Right lung (tissue), 10 donors: ENCODE data around the gene VPS33A. TPM values are rescaled to one million over a fixed set of nuclear protein-coding genes. Genes with fewer than 3 reads are reported as not detected.

Experiments used
- DNase-seq, 2 donors: peaks; one replicate each; pipeline ENCODE4 v3.0.0-alpha.2; 2013
- long read RNA-seq, 8 donors: transcript quantifications; one replicate each; lab custom pipeline, GENCODE V29; 2026
- polyA plus RNA-seq, 5 donors: library from polyadenylated mRNA; unstranded; fragments of 120-200 nt; gene quantifications; one replicate each; pipeline versions ENCODE4 v1.2.1 to v1.2.3, GENCODE V29; 2013; ENCODE audit warnings: inconsistent platforms in 1 of 5, low replicate concordance in 1 of 5; ENCODE audit not compliant: insufficient read length in 5 of 5, insufficient read depth in 1 of 5

The VPS33A gene
- polyA plus RNA-seq, result 10 to 100 TPM in 4 of 5 donors, 1 to 10 TPM in 1; 9.9 to 17.8 (median 15.3) TPM
- long read RNA-seq, donor 1, full-length matches to known transcripts, result 3 of 3 reads
- long read RNA-seq, donor 1, partial matches to known transcripts, result 0 of 3 reads
- long read RNA-seq, donor 1, other reads (novel, unspliced or antisense), result 0 of 3 reads
- long read RNA-seq, donor 2, full-length matches to known transcripts, result 4 of 4 reads
- long read RNA-seq, donor 2, partial matches to known transcripts, result 0 of 4 reads
- long read RNA-seq, donor 2, other reads (novel, unspliced or antisense), result 0 of 4 reads
- long read RNA-seq, donor 3, full-length matches to known transcripts, result 3 of 3 reads
- long read RNA-seq, donor 3, partial matches to known transcripts, result 0 of 3 reads
- long read RNA-seq, donor 3, other reads (novel, unspliced or antisense), result 0 of 3 reads
- long read RNA-seq, donor 4, full-length matches to known transcripts, result 3 of 3 reads
- long read RNA-seq, donor 4, partial matches to known transcripts, result 0 of 3 reads
- long read RNA-seq, donor 4, other reads (novel, unspliced or antisense), result 0 of 3 reads
- long read RNA-seq, donor 5, full-length matches to known transcripts, result 2 of 8 reads
- long read RNA-seq, donor 5, partial matches to known transcripts, result 6 of 8 reads
- long read RNA-seq, donor 5, other reads (novel, unspliced or antisense), result 0 of 8 reads
- long read RNA-seq, donor 6, full-length matches to known transcripts, result 7 of 7 reads
- long read RNA-seq, donor 6, partial matches to known transcripts, result 0 of 7 reads
- long read RNA-seq, donor 6, other reads (novel, unspliced or antisense), result 0 of 7 reads
- long read RNA-seq, donor 7, full-length matches to known transcripts, result 5 of 5 reads
- long read RNA-seq, donor 7, partial matches to known transcripts, result 0 of 5 reads
- long read RNA-seq, donor 7, other reads (novel, unspliced or antisense), result 0 of 5 reads
- long read RNA-seq, donor 8, partial matches to known transcripts, result 0 of 1 reads
- long read RNA-seq, donor 8, other reads (novel, unspliced or antisense), result 0 of 1 reads

- peak; percentile 98 for DNase-seq
Observed at GRCh38 chr12:122266230-122266901, at the start of gene VPS33A. Gene VPS33A, minus strand, starts transcription at chr12:122266494. Its CDS starts 86 bp downstream, at chr12:122266408.

- DNase-seq, result no peak
Observed at GRCh38 chr12:122312926-122313325, 46.6 kb upstream of the VPS33A start.

GRCh38 chr12:122311696-122312095 lies 45.4 kb upstream of the VPS33A start:
- no peak for DNase-seq

GRCh38 chr12:122310626-122311333 lies 44.5 kb upstream of the VPS33A start:
- DNase-seq, result no peak

- DNase-seq, result no peak
Observed at GRCh38 chr12:122309564-122310121, 43.3 kb upstream of the VPS33A start.

GRCh38 chr12:122308811-122309210 lies 42.5 kb upstream of the VPS33A start:
- DNase-seq, result no peak

GRCh38 chr12:122306407-122306806 lies 40.1 kb upstream of the VPS33A start:
- DNase-seq, result no peak

- DNase-seq, result no peak
Observed at GRCh38 chr12:122304924-122305323, 38.6 kb upstream of the VPS33A start.

GRCh38 chr12:122303068-122303467 lies 36.8 kb upstream of the VPS33A start:
- DNase-seq, result no peak

GRCh38 chr12:122298071-122298748 lies 31.9 kb upstream of the VPS33A start:
- DNase-seq, result no peak

- no peak for DNase-seq
Observed at GRCh38 chr12:122297494-122297893, 31.2 kb upstream of the VPS33A start.

- no peak for DNase-seq
Observed at GRCh38 chr12:122295877-122296276, 29.6 kb upstream of the VPS33A start.

GRCh38 chr12:122293081-122293480 lies 26.8 kb upstream of the VPS33A start:
- no peak for DNase-seq

- no peak for DNase-seq
Observed at GRCh38 chr12:122291431-122291830, 25.1 kb upstream of the VPS33A start.

GRCh38 chr12:122283680-122284079 lies 17.4 kb upstream of the VPS33A start:
- no peak for DNase-seq

- DNase-seq, result no peak
Observed at GRCh38 chr12:122282061-122282460, 15.8 kb upstream of the VPS33A start.

GRCh38 chr12:122276242-122276641 lies 9.9 kb upstream of the VPS33A start:
- DNase-seq, result no peak

GRCh38 chr12:122275459-122275858 lies 9.2 kb upstream of the VPS33A start:
- DNase-seq, result no peak

- DNase-seq, result no peak
Observed at GRCh38 chr12:122265886-122266229, 436 bp downstream of the VPS33A start.

- no peak for DNase-seq
Observed at GRCh38 chr12:122265476-122265875, 818 bp downstream of the VPS33A start.
